ENCODE measurements around the gene RNF114.

DNA sequence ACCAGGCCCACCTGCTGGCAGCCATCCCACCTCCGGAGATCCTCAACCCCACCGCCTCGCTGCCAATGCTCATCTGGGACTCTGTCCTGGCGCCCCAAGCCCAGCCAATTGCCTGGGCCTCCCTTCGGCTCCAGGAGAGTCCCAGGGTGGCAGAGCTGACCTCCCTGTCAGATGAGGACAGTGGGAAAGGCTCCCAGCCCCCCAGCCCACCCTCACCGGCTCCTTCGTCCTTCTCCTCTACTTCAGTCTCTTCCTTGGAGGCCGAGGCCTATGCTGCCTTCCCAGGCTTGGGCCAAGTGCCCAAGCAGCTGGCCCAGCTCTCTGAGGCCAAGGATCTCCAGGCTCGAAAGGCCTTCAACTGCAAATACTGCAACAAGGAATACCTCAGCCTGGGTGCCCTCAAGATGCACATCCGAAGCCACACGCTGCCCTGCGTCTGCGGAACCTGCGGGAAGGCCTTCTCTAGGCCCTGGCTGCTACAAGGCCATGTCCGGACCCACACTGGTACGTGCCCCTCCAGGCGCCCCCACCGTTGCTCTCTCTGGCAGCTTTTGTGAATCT is 47.7 kb downstream of the RNF114 start:
- no peak for TF ChIP-seq GATA2 (IDR thresholded peaks at IDR 0.05; ENCODE audit: low read depth, low read length)
- no peak for TF ChIP-seq GATA3 (IDR thresholded peaks at IDR 0.05; ENCODE audit: low read depth, low read length)

All from SH-SY5Y (cell line).